ENCODE measurements around the gene WDR91. TPM values are rescaled to one million over a fixed set of nuclear protein-coding genes. Genes with fewer than 3 reads are reported as not detected.

WDR91 gene
- total RNA-seq, 1 experiment from 2014 or later, result 8.8 TPM

DNA sequence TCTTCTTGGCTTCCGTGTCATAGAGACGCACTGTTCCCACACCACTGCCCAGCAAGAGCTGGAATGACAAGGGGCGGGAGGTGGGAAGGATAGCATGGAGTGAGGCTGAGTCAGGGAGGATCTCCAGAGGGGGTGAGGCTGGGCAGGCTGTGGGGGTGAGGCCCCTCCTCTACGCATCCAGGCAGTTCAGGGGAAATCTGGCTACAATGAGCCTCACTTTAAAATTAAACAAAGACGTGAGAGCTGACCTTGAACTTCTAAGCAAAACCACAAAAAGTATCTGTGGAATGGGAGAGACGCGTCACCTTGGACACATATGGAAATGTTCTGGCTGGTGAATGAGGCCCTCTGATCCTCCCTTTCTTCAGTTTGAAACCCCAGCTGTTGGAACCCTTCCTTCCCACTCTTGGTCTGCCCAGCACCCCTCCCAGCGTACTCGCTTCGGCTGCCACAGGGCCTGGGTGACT lies 17.7 kb downstream of the WDR91 start:
- no peaks in the 10 kb centered on the region for H3K4me1 ChIP-seq (ENCODE audit: control insufficient read depth, insufficient read depth, low read length)
- ChIA-PET CTCF (no interaction called here), POLR2A (no interaction called here)
- H3K4me3 ChIP-seq (ENCODE audit: low read depth in 2 of 2, low read length in 2 of 2), result no peak overlapping the region
- DNase-seq (ENCODE audit: low read depth, low spot score) (no peak), ATAC-seq (no peak)
- no peaks in the 10 kb centered on the region for H3K27me3 ChIP-seq (ENCODE audit: control insufficient read depth, insufficient read depth, low read length)
- H3K36me3 ChIP-seq (ENCODE audit: control insufficient read depth, insufficient read depth, low read length), result no peaks in the 10 kb centered on the region
- in situ Hi-C loops (cut with HindIII; ENCODE audit: low pct_unique_long_range_greater_than_20kb, low sequenced_read_pairs), result no loop called here
- no TSS peak for BruUV-seq (replicated peaks)
- no peaks in the 10 kb centered on the region for H3K9me3 ChIP-seq (ENCODE audit: control insufficient read depth, insufficient read depth, low read depth, low read length)
- H3K27ac ChIP-seq (ENCODE audit: low read length), result no peak overlapping the region
- TF ChIP-seq POLR2AphosphoS5 (IDR thresholded peaks at IDR 0.05; ENCODE audit: low read depth, low read length), result no peak
- TF ChIP-seq, protein P1, sequence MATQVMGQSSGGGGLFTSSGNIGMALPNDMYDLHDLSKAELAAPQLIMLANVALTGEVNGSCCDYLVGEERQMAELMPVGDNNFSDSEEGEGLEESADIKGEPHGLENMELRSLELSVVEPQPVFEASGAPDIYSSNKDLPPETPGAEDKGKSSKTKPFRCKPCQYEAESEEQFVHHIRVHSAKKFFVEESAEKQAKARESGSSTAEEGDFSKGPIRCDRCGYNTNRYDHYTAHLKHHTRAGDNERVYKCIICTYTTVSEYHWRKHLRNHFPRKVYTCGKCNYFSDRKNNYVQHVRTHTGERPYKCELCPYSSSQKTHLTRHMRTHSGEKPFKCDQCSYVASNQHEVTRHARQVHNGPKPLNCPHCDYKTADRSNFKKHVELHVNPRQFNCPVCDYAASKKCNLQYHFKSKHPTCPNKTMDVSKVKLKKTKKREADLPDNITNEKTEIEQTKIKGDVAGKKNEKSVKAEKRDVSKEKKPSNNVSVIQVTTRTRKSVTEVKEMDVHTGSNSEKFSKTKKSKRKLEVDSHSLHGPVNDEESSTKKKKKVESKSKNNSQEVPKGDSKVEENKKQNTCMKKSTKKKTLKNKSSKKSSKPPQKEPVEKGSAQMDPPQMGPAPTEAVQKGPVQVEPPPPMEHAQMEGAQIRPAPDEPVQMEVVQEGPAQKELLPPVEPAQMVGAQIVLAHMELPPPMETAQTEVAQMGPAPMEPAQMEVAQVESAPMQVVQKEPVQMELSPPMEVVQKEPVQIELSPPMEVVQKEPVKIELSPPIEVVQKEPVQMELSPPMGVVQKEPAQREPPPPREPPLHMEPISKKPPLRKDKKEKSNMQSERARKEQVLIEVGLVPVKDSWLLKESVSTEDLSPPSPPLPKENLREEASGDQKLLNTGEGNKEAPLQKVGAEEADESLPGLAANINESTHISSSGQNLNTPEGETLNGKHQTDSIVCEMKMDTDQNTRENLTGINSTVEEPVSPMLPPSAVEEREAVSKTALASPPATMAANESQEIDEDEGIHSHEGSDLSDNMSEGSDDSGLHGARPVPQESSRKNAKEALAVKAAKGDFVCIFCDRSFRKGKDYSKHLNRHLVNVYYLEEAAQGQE (IDR thresholded peaks at IDR 0.05; ENCODE audit: insufficient read depth in 1 of 2, low read depth in 2 of 2, low read length in 1 of 2), result no peak
- TF ChIP-seq SIN3A (IDR thresholded peaks at IDR 0.05; ENCODE audit: borderline replicate concordance, insufficient read depth, low read depth, low read length), result no peak
- no peak for TF ChIP-seq TCF7L2 (IDR thresholded peaks at IDR 0.05; ENCODE audit: low read depth, low read length)
- no peak for TF ChIP-seq CTCF (IDR thresholded peaks at IDR 0.05)
- intact Hi-C loops (cut with micrococcal nuclease; ENCODE audit: unreplicated experiment), result no loop called here

- POLR2A ChIA-PET, result no interaction called here
- no peak for ATAC-seq
These were observed 18.3 kb downstream of the WDR91 start for GRCh38 chr7:135192914-135193536.

More at GRCh38 chr7:135192914-135193536, 18.3 kb downstream of the WDR91 start:
- CTCF ChIA-PET, result no interaction called here
- no TSS peak for BruUV-seq (replicated peaks)
- TF ChIP-seq CTCF (IDR thresholded peaks at IDR 0.05) (no peak), POLR2AphosphoS5 (IDR thresholded peaks at IDR 0.05; ENCODE audit: low read depth, low read length) (no peak), TCF7L2 (IDR thresholded peaks at IDR 0.05; ENCODE audit: low read depth, low read length) (no peak), SIN3A (IDR thresholded peaks at IDR 0.05; ENCODE audit: borderline replicate concordance, insufficient read depth, low read depth, low read length) (no peak)
- TF ChIP-seq, protein P1 (IDR thresholded peaks at IDR 0.05; ENCODE audit: insufficient read depth in 1 of 2, low read depth in 2 of 2, low read length in 1 of 2), result no peak
- intact Hi-C loops (cut with micrococcal nuclease; ENCODE audit: unreplicated experiment) (no loop called here), in situ Hi-C loops (cut with HindIII; ENCODE audit: low pct_unique_long_range_greater_than_20kb, low sequenced_read_pairs) (no loop called here)
- H3K4me1 ChIP-seq (ENCODE audit: control insufficient read depth, insufficient read depth, low read length), result no peaks in the 10 kb centered on the region
- DNase-seq (ENCODE audit: low read depth, low spot score), result no peak
- H3K4me3 ChIP-seq (ENCODE audit: low read depth in 2 of 2, low read length in 2 of 2), result no peak overlapping the region
- H3K36me3 ChIP-seq (ENCODE audit: control insufficient read depth, insufficient read depth, low read length), result no peaks in the 10 kb centered on the region
- H3K9me3 ChIP-seq (ENCODE audit: control insufficient read depth, insufficient read depth, low read depth, low read length), result no peaks in the 10 kb centered on the region
- H3K27ac ChIP-seq (ENCODE audit: low read length), result no peak overlapping the region
- no peaks in the 10 kb centered on the region for H3K27me3 ChIP-seq (ENCODE audit: control insufficient read depth, insufficient read depth, low read length)
